ENCODE results near the gene GPR84.

- TF ChIP-seq CTCF (optimal IDR thresholded peaks at IDR 0.05 in 1 of 3, IDR thresholded peaks at IDR 0.05 in 1 of 3, conservative IDR thresholded peaks at IDR 0.05 in 1 of 3; ENCODE audit: extremely low read depth in 1 of 3, insufficient read depth in 2 of 3, low read length in 3 of 3) (peak; percentile 74 to 99 (median 93)), EZH2 (IDR thresholded peaks at IDR 0.05; ENCODE audit: low read length) (no peak)
Measured at GRCh38 chr12:54404061-54405004, 40.0 kb upstream of the GPR84 start.

All from keratinocyte (primary cell).